HG02884 (cell line): ENCODE data around the gene AUTS2.
A peak's percentile ranks its signal among the peaks of the same experiment; 100 is the strongest.

Source experiments
- ATAC-seq: cut with Tn5 transposase; IDR thresholded peaks from one replicate; pipeline ENCODE4 v1.9.1; 2021; ENCODE audit warnings: mild to moderate bottlenecking, moderate library complexity; ENCODE audit not compliant: unreplicated experiment

AUTS2 gene

DNA sequence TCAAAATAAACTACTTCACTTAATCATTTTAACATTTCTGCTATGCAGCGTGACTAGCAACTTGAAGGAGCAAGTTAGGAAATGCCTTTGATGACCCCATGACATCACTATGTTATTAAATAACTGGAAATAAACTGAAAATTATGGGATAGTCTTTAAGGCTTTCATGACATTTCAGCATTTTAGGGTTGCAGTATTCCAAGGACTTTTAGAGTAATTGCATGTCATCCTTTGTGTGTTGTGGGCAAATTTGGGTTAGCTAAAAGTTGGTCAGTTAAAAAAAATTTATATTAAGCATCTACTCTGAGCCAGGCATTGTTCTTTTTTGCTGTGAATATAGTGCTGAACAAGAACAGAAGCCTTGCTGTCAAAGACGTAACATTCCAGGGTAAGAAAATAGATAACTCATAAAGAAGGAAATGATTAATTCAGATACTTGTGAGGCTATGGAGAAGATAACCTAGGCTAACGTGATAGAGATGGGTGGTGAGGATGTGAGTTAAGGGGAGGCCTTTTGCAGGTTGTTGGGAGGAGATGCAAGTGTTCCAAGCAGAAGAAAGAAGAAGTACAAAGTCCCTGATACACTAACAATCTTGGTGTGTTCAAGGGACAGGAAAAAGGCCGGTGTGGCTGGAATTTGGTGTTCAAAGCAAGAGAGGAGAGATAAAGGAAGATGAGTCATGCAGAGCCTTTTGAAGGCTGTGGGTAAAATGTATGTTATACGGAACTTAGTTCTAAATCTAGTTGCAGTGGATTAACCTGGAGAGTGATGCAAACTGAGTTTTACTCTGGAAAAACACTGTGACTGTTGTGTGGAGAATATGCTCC lies 610.2 kb downstream of the AUTS2 start:
- no peak for ATAC-seq

DNA sequence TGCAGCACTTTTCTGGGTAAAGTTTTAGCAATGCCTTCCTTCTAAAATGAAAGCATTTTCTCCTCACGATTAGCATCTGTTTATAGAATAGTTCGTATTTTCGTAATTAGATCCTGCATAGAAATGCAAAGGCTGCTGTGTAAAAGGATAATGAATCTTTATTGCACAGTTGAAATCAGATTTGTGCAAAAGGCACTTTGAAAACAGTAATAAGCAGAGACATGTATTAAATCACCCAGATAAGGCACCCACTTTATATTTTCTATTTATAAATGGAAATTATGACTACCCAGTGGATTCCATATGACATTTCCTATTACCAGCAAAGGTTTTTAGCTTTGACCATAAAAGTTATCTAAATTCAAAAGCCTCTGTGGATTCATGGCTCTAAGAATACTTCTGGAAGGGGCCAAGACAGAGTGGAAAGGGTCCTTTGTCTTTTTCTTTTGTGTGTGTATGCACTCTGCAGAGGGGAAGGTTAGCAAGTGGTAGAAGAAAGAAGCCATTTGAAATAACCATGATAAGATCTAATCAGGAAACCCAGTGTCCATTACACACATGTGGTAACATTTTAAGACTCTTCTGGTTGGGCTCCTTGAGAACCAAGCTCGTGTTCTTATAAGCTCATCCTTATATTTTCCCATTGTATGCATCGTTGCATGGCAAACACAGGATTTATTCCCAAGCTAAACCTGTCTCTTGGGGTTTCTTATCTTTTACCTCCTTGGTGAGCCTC lies 612.1 kb downstream of the AUTS2 start:
- ATAC-seq: no peak

DNA sequence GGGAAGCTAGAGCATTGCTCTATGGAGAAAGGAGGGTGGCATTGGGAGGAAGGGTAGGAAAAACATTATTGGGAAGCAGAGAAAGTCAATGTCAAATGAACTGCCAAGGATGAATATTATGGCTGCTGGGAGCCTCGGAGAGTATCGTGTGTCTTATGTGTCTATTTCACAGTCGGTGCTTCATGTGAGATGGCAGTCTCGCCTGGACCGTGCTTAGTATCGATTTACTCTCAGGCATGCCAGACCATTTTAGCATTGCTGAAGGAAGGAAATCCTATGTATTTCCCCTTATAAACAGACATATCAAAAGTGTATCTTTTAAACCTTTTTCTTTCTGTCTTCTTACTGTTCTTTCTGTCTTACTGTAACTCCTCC lies 612.6 kb downstream of the AUTS2 start:
- ATAC-seq: no peak

DNA sequence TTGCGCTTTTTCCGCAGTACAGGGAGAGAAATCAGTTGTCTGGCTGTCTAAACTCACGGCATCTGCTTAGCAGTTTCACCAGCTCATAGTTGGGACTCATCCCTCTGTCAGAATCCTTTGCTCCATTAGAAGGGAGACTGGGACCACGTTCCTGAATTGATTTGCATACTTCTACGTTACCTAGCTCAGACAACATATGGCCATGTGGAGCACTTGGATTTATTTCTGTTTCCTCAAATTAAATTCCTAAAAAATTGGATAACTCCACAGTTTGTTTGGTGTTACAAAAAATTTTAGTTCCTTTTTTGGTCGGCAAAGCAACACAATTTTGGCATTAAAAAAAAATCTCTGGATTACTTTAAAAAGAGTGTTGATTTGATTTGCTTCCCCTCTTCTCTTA lies 614.0 kb downstream of the AUTS2 start:
- no peak for ATAC-seq

DNA sequence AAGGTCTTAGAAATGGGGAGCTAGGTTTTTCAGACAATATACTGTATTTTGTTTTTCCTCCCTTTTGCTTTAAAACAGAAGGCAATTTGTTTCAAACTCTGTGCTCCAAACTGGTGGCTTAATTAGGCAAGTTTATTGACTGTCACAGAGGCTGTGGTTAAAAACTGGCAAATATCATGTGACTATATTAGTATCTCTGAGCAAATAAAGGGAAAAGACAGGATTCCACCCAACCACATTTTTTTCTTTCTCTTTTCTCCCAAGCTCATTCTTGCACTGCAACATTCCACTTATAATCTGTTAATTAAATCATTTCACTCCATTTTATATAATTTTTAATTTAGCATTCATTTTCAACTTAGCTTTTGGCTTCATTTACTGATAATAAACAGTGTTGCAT lies 615.8 kb downstream of the AUTS2 start:
- ATAC-seq: no peak

DNA sequence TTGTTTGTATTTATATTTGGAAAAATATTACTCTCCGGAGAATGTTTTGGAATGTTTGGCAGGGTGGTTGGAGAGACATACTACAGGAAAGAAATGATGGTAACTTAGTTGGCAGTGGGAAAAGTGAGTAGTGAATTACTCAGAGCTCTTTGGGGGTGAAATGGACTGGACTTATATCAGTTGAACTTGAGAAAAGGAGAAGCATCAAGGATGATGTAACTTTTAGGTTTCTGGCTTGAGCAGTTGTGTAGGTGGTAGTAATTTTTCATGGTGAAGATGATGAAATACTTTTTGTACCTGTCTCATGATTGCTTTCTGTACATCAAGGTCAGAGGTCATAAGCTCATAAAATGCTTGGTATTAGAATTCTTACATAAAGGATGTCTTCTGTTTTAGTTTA lies 617.2 kb downstream of the AUTS2 start:
- ATAC-seq: no peak

DNA sequence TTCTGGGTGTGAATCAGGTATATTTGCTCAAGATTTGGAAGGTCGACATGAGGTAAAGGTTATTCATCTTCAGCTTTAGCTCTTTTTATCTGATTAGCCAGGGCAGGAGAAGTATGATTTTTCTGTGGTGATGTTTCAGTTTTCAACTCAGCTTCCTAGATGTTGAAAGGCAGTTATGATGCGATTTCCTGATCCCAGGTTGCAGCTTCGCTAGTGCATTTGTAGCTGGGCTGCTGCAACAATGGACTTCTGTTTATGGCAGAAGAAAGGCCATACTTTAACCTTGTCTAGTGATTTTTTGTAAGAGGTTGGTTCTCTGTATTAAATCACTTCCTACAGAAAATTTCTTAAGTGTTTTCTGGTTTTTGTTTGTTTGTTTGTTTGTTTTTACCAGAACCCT lies 619.3 kb downstream of the AUTS2 start:
- ATAC-seq: no peak

DNA sequence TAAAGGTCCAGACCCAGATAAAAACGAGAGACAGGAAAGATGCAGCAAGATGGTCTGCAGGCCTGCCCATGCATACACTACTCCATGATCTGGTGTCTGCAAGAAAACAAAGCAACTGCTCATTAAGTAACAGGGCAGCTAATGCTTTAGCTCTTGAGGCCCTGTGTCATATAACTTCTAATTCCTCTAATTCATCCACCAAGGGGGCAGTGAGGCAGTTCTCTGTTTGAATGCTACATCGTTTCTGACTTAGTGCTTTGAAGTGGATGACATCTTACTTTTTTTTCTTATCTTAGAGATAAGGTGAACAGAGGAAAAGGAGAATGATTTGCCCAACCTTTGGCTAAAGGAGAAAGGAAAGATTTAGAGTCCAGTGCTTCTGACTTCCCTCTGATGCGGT lies 619.7 kb downstream of the AUTS2 start:
- ATAC-seq: no peak

DNA sequence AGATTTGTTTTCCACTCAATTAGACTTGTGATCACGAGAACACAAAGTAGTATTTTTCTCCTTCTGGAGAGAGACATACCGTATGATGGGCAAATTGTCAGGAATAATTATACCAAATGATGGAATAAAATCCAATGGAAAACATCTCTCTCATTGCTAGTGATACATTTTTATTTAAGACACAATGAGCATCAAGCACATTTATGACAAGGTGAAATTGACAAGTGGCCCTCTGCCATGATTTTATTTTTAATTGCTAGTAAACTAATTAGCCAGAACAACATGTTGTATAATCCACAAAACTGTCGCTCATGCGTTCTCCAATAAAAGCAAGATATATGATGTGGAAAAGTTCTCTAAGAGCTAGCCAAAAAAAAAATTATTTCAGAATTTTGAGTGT lies 620.8 kb downstream of the AUTS2 start:
- ATAC-seq: no peak

DNA sequence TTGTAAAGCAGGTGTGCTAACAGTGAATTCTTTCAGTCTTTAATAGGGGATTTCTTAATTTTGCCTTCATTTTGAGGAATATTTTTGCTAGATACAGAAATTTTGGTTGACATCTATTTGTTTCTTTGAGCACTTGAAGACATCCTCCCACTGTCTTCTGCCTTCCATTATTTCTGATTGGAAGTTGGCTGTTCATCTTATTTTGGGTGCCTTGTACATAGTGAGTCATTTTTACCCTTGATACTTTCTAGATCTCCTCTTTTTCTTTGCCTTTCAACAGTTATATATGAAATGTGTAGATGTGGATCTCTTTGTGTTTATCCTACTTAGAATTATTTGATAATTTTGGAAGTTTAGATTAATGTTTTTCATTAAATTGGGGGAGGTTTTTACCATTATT lies 631.0 kb downstream of the AUTS2 start:
- ATAC-seq: no peak

DNA sequence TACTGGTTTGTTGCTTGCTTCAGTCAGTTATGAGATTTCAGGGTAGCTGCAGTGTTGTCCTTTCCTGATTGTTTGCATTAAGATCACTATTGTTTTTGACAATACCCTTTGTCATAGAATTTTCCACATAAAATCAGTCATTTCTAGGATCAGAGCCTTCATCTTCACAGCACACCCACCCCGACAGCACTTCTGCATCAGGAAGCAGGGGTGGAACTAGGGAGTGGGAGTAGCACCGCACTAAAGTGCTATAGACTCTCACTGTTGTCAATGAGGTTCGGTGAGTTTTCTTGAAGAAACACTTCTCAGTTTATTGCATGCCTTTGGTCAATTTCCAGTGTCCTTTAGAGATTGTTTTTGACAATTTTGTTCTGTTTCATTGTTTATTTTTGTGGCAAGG lies 632.5 kb downstream of the AUTS2 start:
- ATAC-seq: no peak

DNA sequence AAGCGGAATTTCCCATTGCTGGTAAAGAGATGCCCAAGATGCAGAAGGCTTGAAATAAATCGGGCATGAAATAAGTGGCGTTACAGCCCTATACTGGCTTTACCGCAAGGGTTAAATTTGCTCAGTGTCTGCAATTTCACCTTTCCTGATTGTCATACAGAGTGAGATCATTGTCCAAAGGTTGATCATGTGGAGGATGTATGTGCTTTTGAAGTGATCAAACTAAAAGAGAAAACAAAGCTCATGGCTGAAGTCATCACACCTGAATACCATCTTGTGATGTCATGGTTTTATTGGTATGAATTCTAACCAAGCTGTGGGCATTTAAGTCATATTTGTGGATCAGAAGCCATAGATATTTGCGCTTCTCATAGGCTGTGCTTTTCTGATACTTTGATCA lies 635.5 kb downstream of the AUTS2 start:
- no peak for ATAC-seq

DNA sequence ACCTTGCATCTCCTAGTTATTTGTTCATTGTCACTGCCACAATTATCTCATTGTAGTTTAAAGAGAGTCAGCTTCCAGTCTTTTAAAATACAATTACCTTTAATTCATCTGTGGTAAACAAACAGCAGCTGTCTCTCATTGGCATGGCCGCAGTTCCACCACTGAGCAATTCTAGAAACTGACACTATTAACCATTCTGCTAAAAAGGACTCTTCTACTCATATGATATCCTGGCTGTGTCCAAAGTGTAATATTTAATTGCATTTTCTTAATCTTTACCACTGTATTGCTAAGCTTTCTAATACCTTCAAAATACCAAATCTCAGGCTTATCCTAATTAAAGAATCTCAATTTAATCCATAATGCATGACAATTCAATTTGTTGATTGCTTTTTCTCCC lies 639.0 kb downstream of the AUTS2 start:
- no peak for ATAC-seq

DNA sequence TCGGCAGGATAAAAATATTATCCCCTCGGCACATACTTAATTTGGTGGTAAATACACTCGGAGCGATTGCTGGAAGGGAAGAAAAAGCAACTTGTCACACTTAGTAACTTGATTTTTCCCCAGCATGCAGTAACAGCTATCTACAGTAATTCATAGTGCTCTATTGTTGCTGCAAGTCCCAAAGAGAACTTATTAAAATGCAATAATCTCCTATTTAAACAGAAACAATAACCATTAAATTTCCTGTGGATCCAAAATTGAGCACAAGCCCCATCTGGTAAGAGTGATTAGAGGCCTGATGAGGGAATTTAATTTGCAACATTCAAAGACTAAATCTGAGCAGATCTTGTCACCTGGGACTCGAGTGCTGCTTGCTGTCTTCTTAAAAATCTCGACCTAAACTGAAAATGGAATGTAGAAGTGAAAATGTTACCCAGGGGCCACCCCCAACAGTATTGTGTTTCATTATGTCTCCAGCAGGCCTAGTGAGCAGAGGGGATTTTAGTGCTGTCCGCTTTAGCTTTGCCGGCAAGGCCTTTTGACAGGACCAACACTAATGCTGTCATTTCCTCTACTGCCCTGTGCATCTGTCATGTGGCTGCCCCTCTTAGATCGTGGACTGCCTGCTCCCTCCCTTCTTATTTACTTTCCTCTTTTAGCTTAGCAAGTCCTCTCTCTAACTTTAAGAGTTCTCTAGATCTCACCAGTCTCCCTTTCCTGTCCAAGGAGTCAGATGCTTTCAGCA lies 639.7 kb downstream of the AUTS2 start:
- peak; percentile 99 for ATAC-seq

DNA sequence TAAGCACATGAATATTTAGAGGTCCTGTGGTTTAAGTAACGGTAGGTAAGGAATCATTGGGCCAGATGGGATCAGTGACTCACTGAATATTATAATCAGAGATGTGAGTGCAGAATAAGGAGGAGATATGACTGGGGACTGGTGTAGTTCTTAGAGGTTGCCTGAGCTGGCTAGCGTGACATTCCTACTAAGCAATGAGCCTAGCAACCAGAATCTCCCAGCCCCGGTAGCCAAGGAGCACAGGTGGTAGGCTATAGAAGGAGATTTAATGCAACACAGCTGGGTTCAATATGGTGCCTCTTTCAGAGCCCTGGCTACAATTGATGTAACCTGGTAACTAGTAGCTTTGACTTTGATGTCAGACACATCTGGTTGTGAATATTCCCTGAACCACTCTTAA lies 641.6 kb downstream of the AUTS2 start:
- ATAC-seq: no peak

DNA sequence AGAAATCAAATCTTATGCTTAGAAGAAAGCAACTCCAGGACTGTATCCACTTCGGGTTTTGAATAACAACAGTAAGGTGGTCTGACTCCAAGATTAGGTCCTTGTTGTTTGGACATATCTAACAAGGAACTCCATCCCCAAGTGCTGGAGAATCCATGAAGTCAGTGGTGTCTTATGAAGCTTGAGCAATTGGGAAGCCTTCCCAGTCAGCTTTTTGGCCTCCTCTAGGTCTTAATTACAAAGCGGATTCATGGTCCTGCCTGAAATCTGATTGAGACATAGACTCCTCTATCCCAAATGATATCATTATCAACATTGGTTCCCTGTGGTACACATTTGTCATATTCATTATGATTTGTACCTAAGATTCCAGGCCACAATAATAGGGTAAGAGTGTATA lies 642.6 kb downstream of the AUTS2 start:
- no peak for ATAC-seq

DNA sequence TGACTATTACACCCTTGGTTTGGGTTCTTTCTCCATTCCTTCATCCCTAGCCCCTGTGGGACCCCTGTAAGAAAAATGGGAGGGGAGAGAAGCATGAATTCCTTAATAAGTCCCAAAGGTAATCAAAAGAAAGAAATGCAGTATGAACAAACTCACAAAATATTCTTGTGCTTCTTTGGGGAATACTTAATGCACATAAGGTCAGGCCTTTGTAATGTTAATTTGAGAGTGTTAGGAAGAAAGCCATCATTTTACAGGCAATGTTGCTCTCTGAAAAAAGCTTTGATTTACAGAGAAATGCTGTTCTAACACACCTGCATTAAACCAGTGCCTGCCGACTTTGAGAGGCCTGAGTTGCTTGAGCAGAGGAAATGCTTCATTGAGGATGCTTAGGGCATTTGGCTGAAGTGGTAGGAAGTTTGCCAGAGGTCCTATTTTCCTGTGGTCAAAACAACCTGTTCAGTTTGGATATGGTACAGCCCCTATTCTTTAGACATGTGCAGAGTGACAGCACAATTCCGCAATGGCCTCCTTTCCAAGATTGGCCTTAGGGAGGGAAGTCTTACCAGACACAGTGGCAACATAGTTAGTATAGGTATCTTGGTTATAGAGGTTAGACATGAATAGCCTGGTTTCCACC lies 643.4 kb downstream of the AUTS2 start:
- ATAC-seq: no peak

DNA sequence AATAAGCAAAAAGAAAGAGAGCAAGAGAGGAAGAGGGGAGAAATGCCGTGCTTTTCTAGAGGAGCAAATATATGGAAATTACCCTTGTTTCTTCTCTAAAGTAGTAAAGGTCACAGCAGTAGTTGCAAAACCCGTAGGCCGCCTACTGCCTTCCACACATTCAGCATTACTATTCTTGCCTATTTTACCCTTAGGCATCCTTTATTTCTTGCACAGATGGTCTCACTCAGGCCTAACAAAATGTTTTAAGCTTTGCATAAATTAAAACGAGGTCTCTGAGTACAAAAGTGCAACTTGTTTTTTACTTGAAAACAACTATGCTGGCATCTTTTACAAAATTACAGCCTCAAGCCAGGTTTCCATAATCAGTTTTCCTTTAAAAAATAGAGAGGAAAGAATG lies 644.6 kb downstream of the AUTS2 start:
- ATAC-seq: no peak

DNA sequence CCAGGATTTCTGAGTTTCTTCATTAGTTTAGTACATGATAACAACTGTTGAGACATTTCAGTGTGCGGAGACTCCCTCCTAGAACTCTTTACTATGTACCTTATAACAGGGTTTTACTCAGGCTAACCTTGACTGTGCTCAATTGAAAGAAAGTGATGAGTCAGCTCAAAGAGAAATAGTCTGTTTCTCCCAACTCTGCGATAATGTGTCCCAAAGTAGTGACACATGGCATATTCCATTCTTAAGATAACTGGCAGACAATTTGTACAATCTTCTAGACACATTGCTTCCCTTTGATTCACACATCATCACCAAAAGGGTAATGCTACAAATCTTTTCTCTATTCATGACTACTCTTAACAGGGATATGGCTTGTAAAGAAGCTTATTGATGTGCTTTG lies 645.2 kb downstream of the AUTS2 start:
- no peak for ATAC-seq

DNA sequence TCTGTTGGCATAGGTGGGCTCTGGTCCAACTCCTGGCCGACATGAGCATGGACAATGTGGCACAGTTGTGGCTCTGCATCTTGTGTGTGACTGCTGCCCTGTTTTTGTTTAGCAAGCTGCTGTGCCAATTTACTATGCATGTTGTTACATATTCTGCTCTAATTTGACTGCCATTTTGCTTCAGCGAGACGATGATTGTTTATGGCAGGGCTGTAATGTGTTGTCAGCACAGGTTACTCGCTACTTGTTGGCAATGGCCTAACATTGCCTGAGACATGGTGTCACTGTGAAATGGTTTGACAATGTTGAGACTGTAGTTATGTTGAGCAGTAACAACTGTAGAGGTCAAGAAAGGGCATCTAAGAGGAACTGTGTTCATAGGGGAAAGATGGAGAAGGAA lies 659.6 kb downstream of the AUTS2 start:
- no peak for ATAC-seq

DNA sequence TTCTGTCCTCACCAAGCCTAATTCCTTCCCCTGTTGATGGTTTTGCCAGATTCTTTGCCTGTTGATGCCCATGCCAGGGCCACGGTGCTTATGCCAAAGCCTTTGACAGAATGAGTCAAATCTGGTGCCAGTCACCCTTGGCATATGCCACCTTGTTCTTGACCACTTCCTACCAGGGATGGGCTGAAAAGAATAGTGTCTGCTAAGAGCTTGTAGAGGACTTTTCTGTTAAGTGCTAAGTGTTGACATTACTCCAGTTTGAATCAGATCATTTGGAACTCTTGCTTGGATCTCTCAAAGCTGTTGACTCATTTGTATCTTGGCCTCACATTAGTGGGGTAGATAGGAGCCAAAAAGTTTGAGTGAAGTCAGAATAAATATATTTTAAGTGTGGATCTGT lies 661.2 kb downstream of the AUTS2 start:
- ATAC-seq: no peak
